SIG-M5 treated with dmso at 0.1 percent for 504 hours (cell line): ENCODE measurements around the gene ATP8A2.
A peak's percentile ranks its signal among the peaks of the same experiment; 100 is the strongest.

ENCODE experiments used
- DNase-seq: peaks from one replicate; lab custom pipeline; 2025; ENCODE audit not compliant: unreplicated experiment; lab: John Stamatoyannopoulos, UW

The ATP8A2 gene

DNA sequence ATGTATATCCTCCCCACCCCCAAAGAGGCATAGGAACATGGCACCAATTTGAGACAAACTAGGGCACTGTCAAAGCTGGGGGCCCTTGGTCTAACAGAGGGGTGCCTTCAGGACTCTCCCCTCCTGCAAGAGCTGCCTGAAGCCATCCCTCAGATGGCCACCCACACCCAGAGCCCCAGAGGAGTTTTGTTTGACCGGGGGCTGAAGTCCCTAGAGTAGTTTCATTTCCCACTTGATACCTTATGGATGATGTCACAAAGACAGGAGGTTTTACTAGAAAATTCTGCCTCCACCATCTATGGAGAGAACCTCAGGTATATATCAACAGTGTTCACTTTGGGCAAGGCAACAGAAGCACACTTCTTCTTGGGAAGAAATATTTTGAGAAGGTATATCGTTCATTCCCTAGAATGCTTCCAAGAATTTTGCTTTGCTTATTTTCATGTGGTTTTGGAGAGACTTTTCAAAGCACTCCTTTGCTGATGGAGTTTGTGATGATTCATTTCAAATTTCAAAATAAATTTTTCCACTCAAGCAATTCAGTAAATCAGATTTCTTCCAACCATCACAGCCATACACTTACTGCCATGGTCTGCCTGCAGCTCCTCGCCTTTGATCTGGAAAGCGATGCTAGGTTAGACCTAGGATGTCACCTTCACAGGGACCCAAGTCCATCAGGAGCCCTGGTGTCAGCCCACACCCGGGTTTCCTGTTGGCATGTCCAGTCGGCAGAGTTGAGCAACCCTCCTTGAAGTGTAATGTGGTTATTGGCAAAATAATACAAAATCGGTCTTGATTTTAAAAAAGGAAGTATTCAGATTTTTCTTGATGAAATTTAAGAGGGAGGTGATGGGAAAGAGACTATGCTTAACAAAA is 473.0 kb downstream of the ATP8A2 start:
- no peak for DNase-seq

DNA sequence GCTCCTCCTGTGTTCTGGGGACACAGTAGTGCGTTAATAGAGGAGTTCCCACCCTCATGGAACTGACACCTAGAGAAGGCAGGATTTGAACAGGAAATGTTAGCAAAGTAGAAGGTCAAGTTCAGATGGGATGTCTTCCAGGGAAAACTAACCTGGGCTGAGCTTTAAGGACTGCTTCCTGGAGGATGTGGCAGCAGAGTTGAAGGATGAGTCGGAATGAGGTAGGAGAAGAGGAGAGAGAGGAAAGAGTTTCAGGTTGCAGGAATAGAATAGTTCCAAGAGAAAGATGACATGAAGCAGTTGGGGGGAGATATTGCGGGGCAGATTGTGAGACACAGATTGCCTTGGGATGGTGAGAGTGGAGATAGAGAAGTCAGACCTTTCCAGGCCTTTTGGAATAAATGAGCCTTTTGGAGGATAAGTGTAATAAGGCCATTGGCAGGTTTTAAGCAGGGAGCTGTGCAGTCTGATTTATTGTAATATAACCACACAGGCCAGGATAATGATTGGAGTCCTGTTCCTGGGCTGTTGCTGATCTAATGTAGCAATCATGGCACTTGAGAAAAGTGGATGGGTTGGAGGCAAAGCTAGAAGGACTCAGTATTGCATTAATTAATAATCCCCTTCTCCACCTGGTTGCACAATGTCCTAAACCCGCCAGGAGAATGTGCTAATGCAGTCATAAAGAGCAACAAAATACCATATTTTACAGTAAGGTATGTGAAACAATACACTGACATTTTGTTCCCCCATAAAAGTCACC is 474.6 kb downstream of the ATP8A2 start:
- DNase-seq: no peak

DNA sequence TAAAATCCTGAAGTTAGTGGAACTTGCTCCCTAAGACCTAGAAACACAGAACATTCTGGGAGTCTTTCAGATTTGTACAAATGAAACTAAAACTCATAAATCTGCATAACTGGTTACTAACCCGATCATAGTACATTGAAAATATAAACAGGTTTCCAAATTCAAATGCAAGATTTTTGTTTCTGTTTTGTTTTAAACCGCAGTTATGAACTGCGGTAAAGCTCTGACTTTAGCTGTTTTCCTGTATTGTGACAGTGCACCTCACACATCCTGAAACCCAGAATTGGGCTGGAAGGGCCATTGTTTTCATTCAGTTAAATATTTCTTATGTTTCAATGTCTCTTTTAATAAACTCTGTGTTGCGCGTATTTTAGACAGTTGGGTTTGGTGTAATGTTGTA is 475.4 kb downstream of the ATP8A2 start:
- DNase-seq: peak; percentile 48

DNA sequence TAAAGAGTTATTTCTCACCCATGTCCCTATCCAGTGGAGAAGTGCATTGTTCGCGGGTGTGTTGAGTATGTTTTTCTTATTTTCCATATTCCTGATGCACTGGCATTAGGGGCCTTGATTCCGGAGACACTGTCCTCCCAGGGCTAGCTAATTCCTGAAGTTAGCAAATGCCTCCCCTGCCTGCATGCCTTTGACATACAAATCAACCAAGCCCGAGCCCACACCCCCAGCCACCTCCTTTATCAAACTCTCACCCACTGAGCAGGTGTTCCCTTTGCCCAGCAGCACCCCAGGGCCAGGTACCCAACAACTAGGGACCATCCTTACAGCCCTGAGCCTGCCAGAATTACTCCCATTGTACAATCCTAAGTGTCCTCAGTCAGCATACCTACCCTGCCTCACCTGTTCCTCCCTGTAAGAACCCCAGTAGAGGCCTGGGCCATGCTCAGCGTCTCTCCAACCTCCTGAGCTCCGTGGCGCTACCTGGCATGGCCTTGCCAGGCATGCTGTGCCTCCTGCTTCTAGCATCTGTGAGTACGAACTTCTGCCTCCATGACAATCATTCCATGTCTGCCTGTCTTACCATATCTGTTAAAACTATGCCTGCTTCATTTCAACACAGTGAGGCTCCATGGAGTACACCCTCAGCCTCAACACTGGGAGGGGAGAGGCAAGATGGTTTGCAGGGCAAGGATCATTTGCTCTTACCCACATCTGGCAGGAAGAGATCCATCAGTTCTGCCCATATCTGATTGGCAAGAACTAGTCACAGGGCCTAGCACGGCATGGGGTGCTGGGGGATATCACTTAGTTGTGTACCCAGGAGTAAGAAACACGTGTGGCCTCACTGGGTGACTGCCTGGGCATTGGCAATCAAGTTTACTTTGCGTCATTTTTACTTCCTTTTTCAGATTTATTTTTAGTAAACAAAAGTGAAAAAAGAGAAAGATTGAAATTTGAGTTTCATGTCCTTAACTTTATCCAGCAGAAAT is 476.2 kb downstream of the ATP8A2 start:
- peak; percentile 74 for DNase-seq

DNA sequence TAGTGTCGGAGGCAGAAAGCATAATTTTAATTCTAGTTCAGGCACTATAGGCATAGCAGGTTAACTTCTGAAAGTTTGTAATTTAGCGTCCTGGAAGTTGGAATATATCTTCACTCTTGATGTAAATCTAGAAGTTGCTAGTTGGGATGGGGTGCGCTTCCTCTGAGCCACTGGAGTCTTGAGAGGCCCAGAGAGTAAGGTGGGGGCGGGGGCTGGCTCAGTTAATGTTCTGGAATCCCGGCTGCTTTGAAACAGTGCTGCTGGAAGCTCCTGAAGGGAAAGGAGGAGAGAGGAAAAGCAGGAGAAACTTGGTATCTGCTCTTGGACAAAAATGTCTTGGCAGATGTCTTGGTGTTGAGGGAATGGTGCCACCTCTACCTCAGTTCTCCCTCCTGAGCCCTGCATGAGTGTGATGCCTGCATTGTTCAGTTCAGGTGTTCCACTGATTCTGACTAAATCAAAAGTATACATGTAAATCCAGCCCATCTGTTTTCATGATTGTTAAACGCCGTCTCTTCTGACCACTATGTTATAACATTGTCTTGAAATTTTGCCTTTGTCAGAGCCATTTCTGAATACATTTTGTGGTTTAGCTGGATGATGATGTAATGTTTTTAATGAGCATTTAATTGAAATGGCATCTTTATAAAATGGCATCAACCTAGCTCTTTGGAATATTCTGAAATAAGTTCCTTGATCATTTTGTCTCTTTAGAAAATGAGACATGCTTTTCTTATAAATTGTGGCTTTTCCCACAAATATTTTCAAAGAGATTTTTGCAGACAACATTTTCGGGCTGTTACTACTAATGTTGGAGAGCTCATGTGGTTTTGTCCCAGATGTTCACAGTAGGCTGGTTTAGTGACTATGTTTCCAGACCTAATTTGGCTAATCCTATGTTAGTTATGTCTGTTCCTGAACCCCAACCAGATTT is 477.3 kb downstream of the ATP8A2 start:
- DNase-seq: no peak

DNA sequence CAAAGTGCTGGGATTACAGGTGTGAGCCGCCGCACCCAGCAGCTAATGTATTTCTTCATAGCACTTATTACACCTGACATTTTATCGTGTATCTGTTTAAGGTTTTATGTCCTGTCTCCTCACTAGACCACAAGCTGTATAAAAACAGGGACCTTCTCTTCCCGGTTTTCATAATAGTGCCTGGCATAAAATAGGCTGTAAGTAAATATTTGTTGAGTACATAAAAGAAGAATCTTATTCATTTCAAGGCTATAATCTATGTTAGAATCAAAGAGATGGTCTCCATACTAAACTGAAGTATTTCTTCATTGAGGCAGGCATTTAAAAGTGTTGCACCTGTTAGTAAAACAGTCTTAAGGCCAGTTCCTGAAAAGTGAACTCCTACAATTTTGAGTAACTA is 486.1 kb downstream of the ATP8A2 start:
- peak; percentile 13 for DNase-seq

DNA sequence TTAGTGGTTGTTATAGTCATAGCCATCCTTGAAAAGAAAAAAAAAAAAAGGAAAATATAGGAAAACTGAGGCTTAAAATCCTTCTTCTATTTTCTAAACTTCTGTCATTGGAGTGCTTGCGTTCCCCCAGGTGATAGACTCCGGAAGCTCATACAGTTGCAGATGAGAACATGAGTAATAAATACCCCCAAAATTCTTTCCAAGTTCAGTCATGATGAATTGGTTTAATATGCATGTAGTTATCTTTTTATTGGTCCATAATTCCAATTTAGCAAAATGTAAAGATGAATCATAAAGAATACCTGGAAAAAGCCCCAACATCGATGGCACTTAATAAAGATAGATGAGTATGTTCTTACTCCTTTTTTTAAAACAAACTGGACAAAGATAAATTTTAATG is 487.8 kb downstream of the ATP8A2 start:
- no peak for DNase-seq

DNA sequence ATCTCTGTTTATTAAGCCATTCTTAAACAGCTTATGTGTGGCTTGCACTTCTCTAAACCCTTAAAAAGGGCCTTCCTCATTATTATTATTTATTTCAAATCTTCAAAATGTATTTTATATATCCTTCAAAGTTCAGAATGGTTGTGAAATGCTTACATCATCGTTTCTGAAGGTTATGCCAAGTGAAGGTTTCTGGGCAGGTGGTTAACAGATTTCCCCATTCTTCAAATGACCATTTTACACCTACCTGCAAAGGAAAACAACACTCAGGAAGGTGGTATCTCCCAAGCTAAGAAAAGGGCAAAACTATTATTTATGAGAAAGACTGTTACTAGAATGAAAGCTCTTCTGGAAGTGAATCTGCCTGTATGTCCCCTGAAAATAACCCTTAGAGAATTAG is 488.5 kb downstream of the ATP8A2 start:
- DNase-seq: no peak

DNA sequence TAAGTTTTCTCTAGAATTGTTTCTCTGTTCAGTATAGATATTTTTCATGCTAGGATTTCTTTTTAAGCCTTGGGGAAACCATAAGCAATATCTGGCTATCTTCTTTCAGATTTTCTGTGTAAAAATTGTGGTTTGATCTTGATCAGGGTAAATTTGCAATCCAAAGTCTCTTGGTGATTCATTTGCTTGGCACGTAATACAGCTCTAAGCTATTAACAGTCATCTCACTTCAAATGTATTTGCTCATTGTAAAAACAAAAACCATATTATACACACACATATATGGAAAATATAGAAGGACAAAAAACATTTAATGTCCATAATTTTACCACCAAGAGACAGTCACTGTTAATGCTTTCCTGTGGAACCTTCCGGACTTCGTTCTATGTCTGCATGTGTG is 489.1 kb downstream of the ATP8A2 start:
- DNase-seq: no peak

DNA sequence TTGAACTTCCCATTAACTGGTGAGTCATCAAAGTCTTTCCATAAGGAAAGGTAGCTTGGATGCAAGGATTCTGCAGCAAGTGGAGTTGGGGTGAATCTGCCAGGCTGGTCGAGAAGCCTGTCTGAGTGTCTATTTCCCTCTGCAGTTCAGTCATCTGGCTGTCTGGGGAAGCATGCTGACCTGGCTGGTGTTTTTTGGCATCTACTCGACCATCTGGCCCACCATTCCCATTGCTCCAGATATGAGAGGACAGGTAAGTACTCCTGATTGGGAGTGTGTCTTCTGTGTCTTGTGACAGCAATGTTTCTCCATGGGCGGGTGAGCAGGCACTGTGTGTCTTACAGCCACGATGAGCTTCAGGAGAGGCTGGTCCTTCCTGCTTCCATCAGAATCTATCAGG is 490.4 kb downstream of the ATP8A2 start:
- DNase-seq: no peak

DNA sequence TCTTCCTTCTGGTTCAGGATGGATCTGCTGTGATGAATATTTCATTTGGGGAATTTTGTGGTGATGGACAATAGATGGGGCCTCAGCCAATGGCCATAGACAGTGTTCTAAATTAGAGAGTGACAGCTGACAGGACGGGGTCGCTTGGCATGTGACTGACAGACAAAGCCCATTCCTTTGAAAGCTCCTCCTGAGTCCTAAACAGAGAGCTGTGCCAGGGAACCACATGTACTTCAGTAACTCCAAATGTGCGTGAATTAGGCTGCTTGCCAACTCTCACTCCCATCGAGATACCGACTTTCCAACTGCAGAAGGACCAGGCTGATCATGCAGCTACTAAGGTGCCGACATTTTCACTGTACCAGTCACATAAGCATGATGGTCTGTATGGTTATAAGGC is 492.3 kb downstream of the ATP8A2 start:
- DNase-seq: no peak

DNA sequence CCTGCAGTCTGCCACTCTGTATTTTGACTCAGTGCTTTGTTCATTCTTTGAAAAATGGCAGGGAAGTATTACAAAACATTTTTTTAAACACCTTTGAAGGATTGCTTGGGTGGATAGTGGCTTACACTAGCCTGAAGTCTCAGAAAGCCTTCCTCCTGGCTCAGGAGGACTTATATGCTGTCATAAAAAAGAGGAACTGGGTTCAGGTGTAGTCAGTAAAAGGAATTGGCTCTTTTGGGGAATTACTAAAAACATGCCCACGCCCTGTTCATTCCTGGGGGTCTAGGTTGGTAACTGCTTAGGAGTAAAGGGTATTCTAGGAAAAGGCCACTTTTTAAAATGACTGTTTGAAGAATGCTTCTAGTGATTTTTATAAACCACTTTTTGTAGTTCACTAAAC is 493.2 kb downstream of the ATP8A2 start:
- no peak for DNase-seq

DNA sequence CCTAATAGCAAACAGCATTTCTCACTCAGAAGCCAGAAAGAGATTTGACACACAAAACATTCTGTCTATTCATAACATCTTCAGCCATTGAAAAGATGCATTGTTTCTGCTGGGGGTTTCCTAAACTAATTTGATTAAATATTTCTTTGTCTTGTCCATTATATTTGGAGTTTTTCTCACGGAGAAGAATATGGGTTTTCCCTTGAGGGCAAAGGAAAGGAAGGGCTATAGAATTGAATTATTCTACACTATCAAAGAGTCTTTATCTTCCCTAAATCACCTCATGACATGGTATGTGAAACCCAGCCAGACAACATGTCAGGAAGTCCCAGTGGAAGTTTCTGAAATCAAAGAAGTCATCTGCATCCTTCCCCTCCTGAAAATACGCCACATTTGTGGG is 493.6 kb downstream of the ATP8A2 start:
- DNase-seq: no peak

DNA sequence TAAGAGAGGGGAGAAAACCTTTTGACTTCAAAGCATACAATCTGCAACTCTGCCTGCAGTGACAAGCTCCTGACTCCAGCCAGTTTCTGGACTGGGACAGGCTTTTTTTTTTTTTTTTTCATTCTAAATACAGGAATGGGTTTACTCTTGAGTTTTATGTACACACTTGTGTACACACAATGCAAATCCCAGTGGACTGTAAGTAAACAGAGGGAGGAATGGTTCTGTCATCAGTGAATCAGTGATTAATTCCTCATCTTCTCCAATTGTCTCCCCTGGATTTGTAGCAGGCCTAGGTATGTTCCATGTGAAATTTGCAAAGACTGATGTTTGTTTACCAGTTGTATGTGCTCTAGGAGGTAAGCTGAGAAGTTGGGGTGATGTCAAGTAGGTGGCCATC is 495.3 kb downstream of the ATP8A2 start:
- no peak for DNase-seq

DNA sequence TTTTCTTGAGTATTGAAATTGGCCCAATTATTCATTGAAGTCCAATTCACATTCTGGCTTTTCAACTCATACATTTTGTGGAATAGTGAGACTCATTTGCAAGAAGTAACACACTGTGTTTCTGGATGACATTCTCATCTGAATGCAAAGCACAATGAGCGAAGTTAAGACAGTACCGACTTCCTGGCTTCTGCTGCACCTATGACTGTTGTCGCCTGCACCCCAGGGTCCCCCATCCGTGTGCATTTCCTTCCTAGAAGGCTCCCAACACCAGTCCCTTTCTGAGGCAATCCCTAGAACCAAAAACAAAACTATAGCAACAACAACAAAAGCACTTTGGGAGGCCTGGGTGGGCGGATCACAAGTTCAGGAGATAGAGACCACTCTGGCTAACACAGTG is 496.7 kb downstream of the ATP8A2 start:
- DNase-seq: no peak

DNA sequence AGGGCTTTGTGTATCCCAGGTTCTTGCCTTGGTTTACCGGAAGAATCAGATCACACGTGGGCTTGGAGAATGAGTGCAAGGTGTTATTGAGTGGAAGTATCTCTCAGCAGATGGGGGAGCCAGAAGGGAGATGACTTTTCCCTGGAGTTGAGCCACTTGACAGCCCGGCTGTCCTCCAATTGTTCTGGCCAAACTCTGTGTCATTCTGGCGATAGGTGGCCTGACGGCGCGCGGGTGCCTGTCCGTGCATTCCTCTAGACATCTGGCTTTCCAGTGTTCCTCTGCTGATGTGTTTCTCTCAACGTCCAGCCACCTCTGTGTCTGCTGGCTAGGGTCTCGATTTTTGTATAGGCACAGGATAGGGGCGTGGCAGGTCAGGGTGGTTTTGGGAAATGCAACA is 498.2 kb downstream of the ATP8A2 start:
- DNase-seq: no peak

DNA sequence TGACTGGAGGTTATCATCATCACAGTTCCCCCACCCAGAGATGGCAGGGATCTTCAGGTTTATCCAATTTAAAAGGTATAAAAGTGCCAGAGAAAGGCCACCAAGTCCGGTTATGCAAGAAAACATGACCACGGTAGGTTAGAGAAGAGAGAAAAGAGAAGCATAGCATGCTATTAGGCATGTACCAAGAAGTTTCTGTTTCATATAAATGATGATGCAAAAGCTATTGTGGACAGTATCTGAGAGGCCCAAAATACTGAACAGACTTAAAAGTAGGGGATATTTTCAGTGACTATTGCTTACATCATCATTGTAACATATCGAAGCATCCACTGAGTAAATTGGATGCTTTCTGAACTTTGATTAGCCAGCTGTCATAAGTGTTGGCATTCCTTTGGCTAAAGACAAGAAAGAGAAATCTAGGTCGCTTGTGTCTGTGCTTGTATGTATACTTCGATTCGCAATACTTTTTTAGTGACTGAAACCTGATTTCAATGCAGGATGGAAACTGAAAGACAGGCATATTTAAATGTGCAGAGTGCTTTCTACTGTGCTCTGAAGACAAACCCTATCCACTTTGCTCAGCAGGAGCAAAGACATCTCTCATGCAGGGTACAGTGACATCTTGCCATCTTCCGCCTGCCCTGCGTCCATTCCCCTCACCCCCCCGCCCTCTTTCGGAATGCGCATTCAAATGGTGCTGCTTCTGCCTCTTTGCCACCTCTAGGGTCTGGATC is 499.8 kb downstream of the ATP8A2 start:
- DNase-seq: peak; percentile 52

DNA sequence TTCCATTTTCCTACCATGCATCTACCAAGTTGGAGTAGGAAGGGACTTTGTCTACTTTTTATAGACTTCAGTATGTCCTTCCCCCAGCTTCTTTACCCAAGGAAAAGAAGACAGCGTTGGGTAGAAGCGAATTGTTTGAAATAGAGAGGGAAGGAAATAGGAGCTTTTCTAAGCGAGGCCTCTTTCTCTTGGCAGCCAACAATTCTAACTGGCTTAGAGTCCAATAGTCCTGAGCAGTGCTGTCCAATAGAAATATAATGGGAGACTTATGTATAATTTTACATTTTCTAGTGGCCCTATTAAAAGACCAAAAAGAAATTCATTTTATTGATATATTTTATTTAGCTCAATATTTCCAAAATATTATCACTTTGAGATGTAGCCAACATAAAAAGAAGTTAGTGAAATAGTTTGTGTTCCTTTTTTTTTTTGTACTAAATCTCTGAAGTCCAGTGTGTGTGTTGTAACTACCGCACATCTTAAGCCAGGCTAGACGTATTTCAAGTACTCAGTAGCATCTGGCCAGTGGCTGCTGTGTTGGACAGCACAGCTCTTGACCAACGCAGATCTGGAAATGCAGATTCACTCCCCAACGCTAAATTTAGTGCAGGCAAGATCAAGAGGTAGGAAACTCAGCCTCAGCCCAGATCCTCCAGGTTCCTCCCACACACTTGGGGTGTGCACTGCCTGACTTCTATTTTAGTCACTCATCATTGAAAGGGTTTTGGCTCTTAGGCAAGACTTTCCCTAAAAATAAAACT is 500.9 kb downstream of the ATP8A2 start:
- peak; percentile 78 for DNase-seq

DNA sequence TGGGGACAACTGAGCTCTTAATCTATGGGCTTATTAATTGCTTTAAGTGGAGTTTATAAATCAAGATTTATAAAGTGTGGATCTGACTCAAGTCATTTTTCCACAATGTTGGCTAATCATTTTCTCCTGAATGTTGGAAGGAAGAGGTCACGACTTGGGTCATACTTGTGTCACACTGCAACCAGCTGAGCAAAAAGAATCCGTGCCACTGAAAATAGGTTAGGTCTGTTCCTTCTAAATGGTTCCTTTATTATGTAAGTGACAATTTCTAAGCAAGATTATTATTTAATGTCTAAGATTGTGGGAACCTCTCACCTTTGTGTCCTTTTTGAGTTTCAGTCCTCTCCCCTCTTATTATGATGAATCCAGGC is 501.5 kb downstream of the ATP8A2 start:
- peak; percentile 73 for DNase-seq
